GM12878 (cell line): ENCODE measurements around the gene IFNAR1. TPM values are rescaled to one million over a fixed set of nuclear protein-coding genes. Genes with fewer than 3 reads are reported as not detected.

Experiments
- ATF7 ChIP-seq: fragments of 450-650 bp; IDR thresholded peaks from 2 replicates; pipeline ENCODE4 v1.6.1; 2016; ENCODE audit warnings: low read depth, mild to moderate bottlenecking
- BACH1 ChIP-seq: fragments of 450-650 bp; IDR thresholded peaks from 2 replicates; pipeline ENCODE4 v1.6.1; 2017; ENCODE audit warnings: mild to moderate bottlenecking, borderline replicate concordance
- BCL11A ChIP-seq: IDR thresholded peaks from 2 replicates; pipeline ENCODE4 v1.6.1; 2011; ENCODE audit warnings: low read depth, low read length
- CBFB ChIP-seq: IDR thresholded peaks from 2 replicates; pipeline ENCODE4 v1.6.1; 2016; ENCODE audit warnings: antibody characterized with exemption, low read depth
- CHD2 ChIP-seq: IDR thresholded peaks from 2 replicates; pipeline ENCODE4 v1.6.1; 2011; ENCODE audit warnings: low read depth, low read length, improper control_type of control experiment, borderline replicate concordance
- EED ChIP-seq: sonication (generic); IDR thresholded peaks from 2 replicates; pipeline ENCODE4 v1.6.1; 2016; ENCODE audit warnings: antibody characterized with exemption, low read depth
- GABPA ChIP-seq: IDR thresholded peaks from 2 replicates; pipeline ENCODE4 v1.6.1; 2014; ENCODE audit warnings: antibody characterized with exemption, low read depth, mild to moderate bottlenecking, inconsistent platforms
- NFYA ChIP-seq: IDR thresholded peaks from 2 replicates; pipeline ENCODE4 v1.6.1; 2011; ENCODE audit warnings: low read depth, mild to moderate bottlenecking, low read length, improper control_type of control experiment, borderline replicate concordance
- POU2F2 ChIP-seq: IDR thresholded peaks from 3 replicates; pipeline ENCODE4 v1.6.1; 2011; ENCODE audit warnings: low read depth, mild to moderate bottlenecking, low read length, borderline replicate concordance
- RELA ChIP-seq: fragments of 450-650 bp; IDR thresholded peaks from 2 replicates; pipeline ENCODE4 v1.8.0; 2014; ENCODE audit warnings: borderline replicate concordance; ENCODE audit not compliant: partially characterized antibody
- RFX5 ChIP-seq: IDR thresholded peaks from 2 replicates; pipeline ENCODE4 v1.6.1; 2011; ENCODE audit warnings: low read depth, low read length, improper control_type of control experiment
- RUNX3 ChIP-seq: IDR thresholded peaks from 2 replicates; pipeline ENCODE4 v1.6.1; 2012; ENCODE audit warnings: low read length, inconsistent platforms
- SREBF1 ChIP-seq: IDR thresholded peaks from 2 replicates; pipeline ENCODE4 v1.6.1; 2012; ENCODE audit warnings: mild to moderate bottlenecking, low read length
- SUZ12 ChIP-seq: fragments of 200-600 bp; sonication (generic); IDR thresholded peaks from one replicate; pipeline ENCODE4 v1.6.1; 2018; ENCODE audit warnings: antibody characterized with exemption, mild to moderate bottlenecking; ENCODE audit not compliant: unreplicated experiment
- TCF7 ChIP-seq: IDR thresholded peaks from 2 replicates; pipeline ENCODE4 v1.6.1; 2014; ENCODE audit warnings: antibody characterized with exemption, borderline replicate concordance
- ZNF384 ChIP-seq: IDR thresholded peaks from 2 replicates; pipeline ENCODE4 v1.6.1; 2012; ENCODE audit warnings: low read depth, mild to moderate bottlenecking, low read length, improper control_type of control experiment, borderline replicate concordance
- ZSCAN29 ChIP-seq: fragments of 450-650 bp; IDR thresholded peaks from 2 replicates; pipeline ENCODE4 v1.6.1; 2017; ENCODE audit warnings: mild to moderate bottlenecking, moderate library complexity
- polyA plus RNA-seq, 11 experiments: library from polyadenylated mRNA; depleted of rRNA in 4 of 11; unstranded in 6 of 11; stranded (reverse) in 5 of 11; fragments of >200 nt; fragmentation: Nextera tagmentation in 4 of 11; fragmentation: Illumina TruSeq in 1 of 11; extraction: Ambion mirVana in 4 of 11; extraction: Trizol in 1 of 11; gene quantifications; 1 replicate in 1 of 11; 2 replicates in 10 of 11; pipeline versions ENCODE4 v1.2.1 to v1.2.3, GENCODE V29; 2011 to 2016; ENCODE audit warnings: inconsistent platforms in 2 of 11, missing spikeins in 2 of 11, low read depth in 1 of 11
- total RNA-seq, 4 experiments: library from RNA; depleted of rRNA in 3 of 4; stranded (reverse); fragments of >200 nt in 3 of 4; fragmentation: Illumina TruSeq in 1 of 4; extraction: Trizol in 1 of 4; gene quantifications; 2 replicates each; pipeline versions ENCODE4 v1.2.1 to v1.2.3, GENCODE V29; 2013 to 2021
- TF ChIP-seq, protein P1 (sequence below): IDR thresholded peaks from 2 replicates; pipeline ENCODE4 v1.6.1; 2012; ENCODE audit warnings: low read depth, low read length, improper control_type of control experiment
- TF ChIP-seq, protein P2 (sequence below): fragments of 450-650 bp; conservative IDR thresholded peaks from 2 replicates; pipeline ENCODE4 v1.6.1; 2017; ENCODE audit warnings: mild to moderate bottlenecking, moderate library complexity
- TF ChIP-seq, protein P3 (sequence below): IDR thresholded peaks from 2 replicates; pipeline ENCODE4 v1.6.1; 2011; ENCODE audit warnings: low read depth, low read length, improper control_type of control experiment, borderline replicate concordance
- TF ChIP-seq, protein P4 (sequence below): fragments of 450-650 bp; IDR thresholded peaks from 2 replicates; pipeline ENCODE4 v1.6.1; 2017; ENCODE audit warnings: borderline replicate concordance
- TF ChIP-seq, protein P5 (sequence below): fragments of 450-650 bp; formaldehyde crosslinking; IDR thresholded peaks from 2 replicates; pipeline ENCODE4 v1.5.0; 2022; ENCODE audit warnings: mild to moderate bottlenecking, missing genetic modification characterization

The IFNAR1 gene
- total and polyA plus RNA-seq, 10 of the 15 experiments (the other 5 are each of a cell fraction or from before 2014, with no cell fraction given) = 12.0 to 62.4 (median 24.6) TPM

DNA sequence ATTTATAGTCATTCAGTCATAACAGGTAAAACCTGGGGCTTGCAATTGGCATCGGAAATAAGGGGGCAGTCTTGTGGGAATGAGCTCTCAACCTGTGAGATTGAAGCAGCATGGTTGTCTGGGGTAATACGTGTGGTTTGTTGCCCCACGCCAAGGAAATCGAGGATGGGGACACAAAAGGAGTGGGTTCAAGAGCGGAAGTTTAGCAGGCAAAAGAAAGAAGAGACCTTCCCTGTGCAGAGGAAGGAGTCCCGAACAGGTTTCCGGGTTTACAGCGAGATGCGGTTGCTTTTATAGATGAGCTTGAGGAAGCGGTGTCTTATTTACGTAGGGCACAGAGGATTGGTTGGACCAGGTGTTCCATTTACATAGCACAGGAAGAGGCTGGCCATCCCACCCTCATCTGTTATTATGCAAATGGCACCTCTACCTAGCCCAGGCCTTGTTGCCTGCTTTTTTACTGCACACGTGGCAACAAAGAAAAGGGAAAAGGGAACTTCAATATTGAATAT, 37.3 kb downstream of the IFNAR1 start (continued):
- TF ChIP-seq, protein P1, sequence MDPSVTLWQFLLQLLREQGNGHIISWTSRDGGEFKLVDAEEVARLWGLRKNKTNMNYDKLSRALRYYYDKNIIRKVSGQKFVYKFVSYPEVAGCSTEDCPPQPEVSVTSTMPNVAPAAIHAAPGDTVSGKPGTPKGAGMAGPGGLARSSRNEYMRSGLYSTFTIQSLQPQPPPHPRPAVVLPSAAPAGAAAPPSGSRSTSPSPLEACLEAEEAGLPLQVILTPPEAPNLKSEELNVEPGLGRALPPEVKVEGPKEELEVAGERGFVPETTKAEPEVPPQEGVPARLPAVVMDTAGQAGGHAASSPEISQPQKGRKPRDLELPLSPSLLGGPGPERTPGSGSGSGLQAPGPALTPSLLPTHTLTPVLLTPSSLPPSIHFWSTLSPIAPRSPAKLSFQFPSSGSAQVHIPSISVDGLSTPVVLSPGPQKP = no peak
- TF ChIP-seq, protein P2, sequence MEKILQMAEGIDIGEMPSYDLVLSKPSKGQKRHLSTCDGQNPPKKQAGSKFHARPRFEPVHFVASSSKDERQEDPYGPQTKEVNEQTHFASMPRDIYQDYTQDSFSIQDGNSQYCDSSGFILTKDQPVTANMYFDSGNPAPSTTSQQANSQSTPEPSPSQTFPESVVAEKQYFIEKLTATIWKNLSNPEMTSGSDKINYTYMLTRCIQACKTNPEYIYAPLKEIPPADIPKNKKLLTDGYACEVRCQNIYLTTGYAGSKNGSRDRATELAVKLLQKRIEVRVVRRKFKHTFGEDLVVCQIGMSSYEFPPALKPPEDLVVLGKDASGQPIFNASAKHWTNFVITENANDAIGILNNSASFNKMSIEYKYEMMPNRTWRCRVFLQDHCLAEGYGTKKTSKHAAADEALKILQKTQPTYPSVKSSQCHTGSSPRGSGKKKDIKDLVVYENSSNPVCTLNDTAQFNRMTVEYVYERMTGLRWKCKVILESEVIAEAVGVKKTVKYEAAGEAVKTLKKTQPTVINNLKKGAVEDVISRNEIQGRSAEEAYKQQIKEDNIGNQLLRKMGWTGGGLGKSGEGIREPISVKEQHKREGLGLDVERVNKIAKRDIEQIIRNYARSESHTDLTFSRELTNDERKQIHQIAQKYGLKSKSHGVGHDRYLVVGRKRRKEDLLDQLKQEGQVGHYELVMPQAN = no peak
- TF ChIP-seq ZNF384 (no peak), RUNX3 (no peak), BCL11A (no peak), EED (no peak), TCF7 (no peak), RFX5 (no peak), ATF7 (no peak), SREBF1 (no peak), BACH1 (no peak), RELA (no peak), POU2F2 (peak; percentile 50; the same call in 2 of the 3 replicates), CHD2 (no peak), GABPA (no peak), CBFB (peak; percentile 40; the same call in 1 of the 2 replicates), SUZ12 (no peak), ZSCAN29 (no peak), NFYA (no peak)
- TF ChIP-seq, protein P3, sequence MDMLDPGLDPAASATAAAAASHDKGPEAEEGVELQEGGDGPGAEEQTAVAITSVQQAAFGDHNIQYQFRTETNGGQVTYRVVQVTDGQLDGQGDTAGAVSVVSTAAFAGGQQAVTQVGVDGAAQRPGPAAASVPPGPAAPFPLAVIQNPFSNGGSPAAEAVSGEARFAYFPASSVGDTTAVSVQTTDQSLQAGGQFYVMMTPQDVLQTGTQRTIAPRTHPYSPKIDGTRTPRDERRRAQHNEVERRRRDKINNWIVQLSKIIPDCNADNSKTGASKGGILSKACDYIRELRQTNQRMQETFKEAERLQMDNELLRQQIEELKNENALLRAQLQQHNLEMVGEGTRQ = no peak
- TF ChIP-seq, protein P4, sequence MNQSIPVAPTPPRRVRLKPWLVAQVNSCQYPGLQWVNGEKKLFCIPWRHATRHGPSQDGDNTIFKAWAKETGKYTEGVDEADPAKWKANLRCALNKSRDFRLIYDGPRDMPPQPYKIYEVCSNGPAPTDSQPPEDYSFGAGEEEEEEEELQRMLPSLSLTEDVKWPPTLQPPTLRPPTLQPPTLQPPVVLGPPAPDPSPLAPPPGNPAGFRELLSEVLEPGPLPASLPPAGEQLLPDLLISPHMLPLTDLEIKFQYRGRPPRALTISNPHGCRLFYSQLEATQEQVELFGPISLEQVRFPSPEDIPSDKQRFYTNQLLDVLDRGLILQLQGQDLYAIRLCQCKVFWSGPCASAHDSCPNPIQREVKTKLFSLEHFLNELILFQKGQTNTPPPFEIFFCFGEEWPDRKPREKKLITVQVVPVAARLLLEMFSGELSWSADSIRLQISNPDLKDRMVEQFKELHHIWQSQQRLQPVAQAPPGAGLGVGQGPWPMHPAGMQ = no peak
- TF ChIP-seq, protein P5, sequence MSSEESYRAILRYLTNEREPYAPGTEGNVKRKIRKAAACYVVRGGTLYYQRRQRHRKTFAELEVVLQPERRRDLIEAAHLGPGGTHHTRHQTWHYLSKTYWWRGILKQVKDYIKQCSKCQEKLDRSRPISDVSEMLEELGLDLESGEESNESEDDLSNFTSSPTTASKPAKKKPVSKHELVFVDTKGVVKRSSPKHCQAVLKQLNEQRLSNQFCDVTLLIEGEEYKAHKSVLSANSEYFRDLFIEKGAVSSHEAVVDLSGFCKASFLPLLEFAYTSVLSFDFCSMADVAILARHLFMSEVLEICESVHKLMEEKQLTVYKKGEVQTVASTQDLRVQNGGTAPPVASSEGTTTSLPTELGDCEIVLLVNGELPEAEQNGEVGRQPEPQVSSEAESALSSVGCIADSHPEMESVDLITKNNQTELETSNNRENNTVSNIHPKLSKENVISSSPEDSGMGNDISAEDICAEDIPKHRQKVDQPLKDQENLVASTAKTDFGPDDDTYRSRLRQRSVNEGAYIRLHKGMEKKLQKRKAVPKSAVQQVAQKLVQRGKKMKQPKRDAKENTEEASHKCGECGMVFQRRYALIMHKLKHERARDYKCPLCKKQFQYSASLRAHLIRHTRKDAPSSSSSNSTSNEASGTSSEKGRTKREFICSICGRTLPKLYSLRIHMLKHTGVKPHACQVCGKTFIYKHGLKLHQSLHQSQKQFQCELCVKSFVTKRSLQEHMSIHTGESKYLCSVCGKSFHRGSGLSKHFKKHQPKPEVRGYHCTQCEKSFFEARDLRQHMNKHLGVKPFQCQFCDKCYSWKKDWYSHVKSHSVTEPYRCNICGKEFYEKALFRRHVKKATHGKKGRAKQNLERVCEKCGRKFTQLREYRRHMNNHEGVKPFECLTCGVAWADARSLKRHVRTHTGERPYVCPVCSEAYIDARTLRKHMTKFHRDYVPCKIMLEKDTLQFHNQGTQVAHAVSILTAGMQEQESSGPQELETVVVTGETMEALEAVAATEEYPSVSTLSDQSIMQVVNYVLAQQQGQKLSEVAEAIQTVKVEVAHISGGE (CRISPR knock-in tag) = no peak
